IMR-90 (cell line): ENCODE data around the gene DUSP28. TPM values are rescaled to one million over a fixed set of nuclear protein-coding genes. Genes with fewer than 3 reads are reported as not detected.
A peak's percentile ranks its signal among the peaks of the same experiment; 100 is the strongest.

ENCODE experiments used
- ATAC-seq: fragments of 200-7000 bp; cut with Tn5 transposase; 2 replicates; pipeline ENCODE4 v1.9.1; 2020; ENCODE audit warnings: low read depth, mild to moderate bottlenecking, moderate library complexity
- BruUV-seq: library from RNA; stranded (reverse); fragments of 400-500 nt; replicated peaks from 2 replicates; lab custom pipeline; 2021; lab: Mats Ljungman, UMichigan
- CTCF ChIA-PET: fragments of 300-600 bp; formaldehyde crosslinking; extraction: SDS; loops from one replicate; lab custom pipeline; 2021; ENCODE audit warnings: antibody characterized with exemption; lab: Yijun Ruan, JAX
- POLR2A ChIA-PET: fragments of 300-600 bp; sonication (Branson Sonifier 250); formaldehyde crosslinking; loops from one replicate; lab custom pipeline; 2022; ENCODE audit warnings: antibody characterized with exemption; ENCODE audit not compliant: unreplicated experiment; lab: Charles Lee
- DNase-seq: peaks from one replicate; pipeline ENCODE4 v3.0.0; 2013
- H2AFZ ChIP-seq: replicated peaks from 2 replicates; pipeline ENCODE3; 2013; ENCODE audit warnings: low read length, mild to moderate bottlenecking; ENCODE audit not compliant: poor library complexity
- H2AK5ac ChIP-seq: 2 replicates; pipeline ENCODE4 v1.6.1; 2013; ENCODE audit warnings: low read depth, low read length, inconsistent platforms
- H2AK9ac ChIP-seq: replicated peaks from 2 replicates; pipeline ENCODE3; 2013; ENCODE audit warnings: mild to moderate bottlenecking, low read depth, low read length, moderate library complexity; ENCODE audit not compliant: poor library complexity
- H2BK120ac ChIP-seq: 2 replicates; pipeline ENCODE4 v1.6.1; 2013; ENCODE audit warnings: low read depth, low read length, inconsistent platforms
- H2BK15ac ChIP-seq: 3 replicates; pipeline ENCODE4 v1.6.1; 2013; ENCODE audit warnings: low read depth, low read length, inconsistent platforms
- H2BK20ac ChIP-seq: 2 replicates; pipeline ENCODE4 v1.6.1; 2013; ENCODE audit warnings: low read depth, mild to moderate bottlenecking, inconsistent platforms, low read length, moderate library complexity
- H2BK5ac ChIP-seq: 2 replicates; pipeline ENCODE4 v1.6.1; 2013; ENCODE audit warnings: mild to moderate bottlenecking, low read depth, low read length, inconsistent platforms; ENCODE audit not compliant: poor library complexity, severe bottlenecking
- H3K14ac ChIP-seq: replicated peaks from 2 replicates; pipeline ENCODE4 v1.6.1; 2013; ENCODE audit warnings: low read depth, low read length, inconsistent platforms
- H3K18ac ChIP-seq: 2 replicates; pipeline ENCODE4 v1.6.1; 2013; ENCODE audit warnings: low read depth, low read length, control low read depth
- H3K23ac ChIP-seq: 2 replicates; pipeline ENCODE4 v1.6.1; 2013; ENCODE audit warnings: low read depth, low read length, inconsistent platforms
- H3K27ac ChIP-seq: 2 replicates; pipeline ENCODE4 v1.5.1; 2013; ENCODE audit warnings: mild to moderate bottlenecking, control low read depth, low read length; ENCODE audit not compliant: insufficient read depth
- H3K27me3 ChIP-seq: 2 replicates; pipeline ENCODE4 v1.6.1; 2013; ENCODE audit warnings: low read length; ENCODE audit not compliant: control insufficient read depth, insufficient read depth
- H3K36me3 ChIP-seq: 2 replicates; pipeline ENCODE4 v1.6.1; 2013; ENCODE audit warnings: low read length, mixed read lengths; ENCODE audit not compliant: control insufficient read depth, insufficient read depth
- H3K4ac ChIP-seq: 2 replicates; pipeline ENCODE4 v1.6.1; 2013; ENCODE audit warnings: low read depth, low read length, inconsistent platforms
- H3K4me1 ChIP-seq: 2 replicates; pipeline ENCODE4 v1.6.1; 2013; ENCODE audit warnings: low read length, mixed read lengths; ENCODE audit not compliant: control insufficient read depth, insufficient read depth
- H3K4me2 ChIP-seq: 2 replicates; pipeline ENCODE4 v1.6.1; 2013; ENCODE audit warnings: low read depth, mild to moderate bottlenecking, control low read depth, low read length, moderate library complexity
- H3K4me3 ChIP-seq: 2 replicates; pipeline ENCODE4 v1.5.1; 2013; ENCODE audit warnings: low read depth, mild to moderate bottlenecking, control low read depth, low read length, moderate library complexity; ENCODE audit not compliant: insufficient read depth
- H3K56ac ChIP-seq: 2 replicates; pipeline ENCODE4 v1.6.1; 2013; ENCODE audit warnings: low read length, inconsistent platforms; ENCODE audit not compliant: insufficient read depth; ENCODE audit errors: extremely low read depth
- H3K79me1 ChIP-seq, 2 experiments: 2 replicates each; pipeline ENCODE4 v1.6.1; 2013; ENCODE audit warnings: low read length in 2 of 2, inconsistent platforms in 1 of 2, low read depth in 1 of 2
- H3K9ac ChIP-seq: 2 replicates; pipeline ENCODE4 v1.6.1; 2013; ENCODE audit warnings: low read depth, low read length, control low read depth
- H3K9me1 ChIP-seq: 2 replicates; pipeline ENCODE4 v1.6.1; 2013; ENCODE audit warnings: low read length, inconsistent platforms; ENCODE audit not compliant: insufficient read depth
- H3K9me3 ChIP-seq: 2 replicates; pipeline ENCODE4 v1.6.1; 2013; ENCODE audit warnings: low read length; ENCODE audit not compliant: control insufficient read depth, insufficient read depth
- H4K20me1 ChIP-seq: 2 replicates; pipeline ENCODE4 v1.6.1; 2013; ENCODE audit warnings: low read length, inconsistent platforms; ENCODE audit not compliant: insufficient read depth
- H4K5ac ChIP-seq: 2 replicates; pipeline ENCODE4 v1.6.1; 2013; ENCODE audit warnings: mild to moderate bottlenecking, low read depth, low read length, control low read depth
- H4K8ac ChIP-seq, 2 experiments: 2 replicates each; pipeline ENCODE4 v1.6.1; 2013; ENCODE audit warnings: low read depth in 2 of 2, low read length in 2 of 2, control low read depth in 1 of 2, inconsistent platforms in 1 of 2
- H4K91ac ChIP-seq: 2 replicates; pipeline ENCODE4 v1.6.1; 2013; ENCODE audit warnings: low read depth, low read length, inconsistent platforms; ENCODE audit not compliant: insufficient read depth
- BHLHE40 ChIP-seq: fragments of 150-350 bp; IDR thresholded peaks from 2 replicates; pipeline ENCODE4 v1.6.1; 2016; ENCODE audit warnings: mild to moderate bottlenecking, low read depth, low read length
- CHD1 ChIP-seq: IDR thresholded peaks from 2 replicates; pipeline ENCODE4 v1.6.1; 2012; ENCODE audit warnings: low read depth, low read length, improper control_type of control experiment
- FOS ChIP-seq: fragments of 150-350 bp; IDR thresholded peaks from 2 replicates; pipeline ENCODE4 v1.6.1; 2016; ENCODE audit warnings: low read depth, low read length
- MAFK ChIP-seq: IDR thresholded peaks from 2 replicates; pipeline ENCODE4 v1.6.1; 2012; ENCODE audit warnings: low read depth, low read length, improper control_type of control experiment
- POLR2A ChIP-seq: IDR thresholded peaks from 2 replicates; pipeline ENCODE4 v1.6.1; 2012; ENCODE audit warnings: mild to moderate bottlenecking, low read depth, low read length
- SMC3 ChIP-seq: fragments of 150-350 bp; IDR thresholded peaks from 2 replicates; pipeline ENCODE4 v1.6.1; 2016; ENCODE audit warnings: low read depth, mild to moderate bottlenecking, antibody characterized with exemption, low read length, moderate library complexity
- WGBS, 2 experiments: methylation state at CpG; one replicate each; pipeline versions ENCODE4 v1.1.5 to v1.1.7; 2013; ENCODE audit warnings: missing lambda C conversion rate in 2 of 2; ENCODE audit not compliant: insufficient read length in 1 of 2; ENCODE audit errors: extremely low coverage in 2 of 2; 5-methylcytosine and 5-hydroxymethylcytosine counted together
- dilution Hi-C: fragments of 300-500 bp; cut with HindIII; formaldehyde crosslinking; loops from one replicate; pipeline ENCODE4 v1.14.3; 2018; ENCODE audit warnings: low sequenced_read_pairs; ENCODE audit not compliant: unreplicated experiment
- in situ Hi-C: fragments of 300-500 bp; cut with MboI; formaldehyde crosslinking; loops from 3 replicates; pipeline ENCODE4 v1.14.3; 2019; ENCODE audit warnings: low sequenced_read_pairs, inconsistent platforms, mixed read lengths
- intact Hi-C: fragments of 100-400 bp; cut with micrococcal nuclease; formaldehyde crosslinking; loops from 2 replicates; pipeline ENCODE4 v1.10.0; 2022
- polyA plus RNA-seq, 3 experiments: library from polyadenylated mRNA; depleted of rRNA; stranded (reverse); fragments of >200 nt; gene quantifications; 2 replicates each; pipeline ENCODE4 v1.2.3, GENCODE V29; 2012; ENCODE audit warnings: low replicate concordance in 1 of 3
- total RNA-seq: library from RNA; depleted of rRNA; stranded (reverse); fragments of >200 nt; gene quantifications from 2 replicates; pipeline ENCODE4 v1.2.3, GENCODE V29; 2012
- TF ChIP-seq, protein P1 (sequence below): conservative IDR thresholded peaks from 2 replicates; pipeline ENCODE4 v1.5.1; 2012; ENCODE audit warnings: mild to moderate bottlenecking, low read depth, low read length, improper control_type of control experiment
- TF ChIP-seq, protein P2 (sequence below): fragments of 150-350 bp; IDR thresholded peaks from 2 replicates; pipeline ENCODE4 v1.6.1; 2017; ENCODE audit warnings: mild to moderate bottlenecking, antibody characterized with exemption, low read length, low read depth

The DUSP28 gene
- total and polyA plus RNA-seq, 2 of the 4 experiments (the other 2 are of a cell fraction), result 1.1 to 3.3 TPM

DNA sequence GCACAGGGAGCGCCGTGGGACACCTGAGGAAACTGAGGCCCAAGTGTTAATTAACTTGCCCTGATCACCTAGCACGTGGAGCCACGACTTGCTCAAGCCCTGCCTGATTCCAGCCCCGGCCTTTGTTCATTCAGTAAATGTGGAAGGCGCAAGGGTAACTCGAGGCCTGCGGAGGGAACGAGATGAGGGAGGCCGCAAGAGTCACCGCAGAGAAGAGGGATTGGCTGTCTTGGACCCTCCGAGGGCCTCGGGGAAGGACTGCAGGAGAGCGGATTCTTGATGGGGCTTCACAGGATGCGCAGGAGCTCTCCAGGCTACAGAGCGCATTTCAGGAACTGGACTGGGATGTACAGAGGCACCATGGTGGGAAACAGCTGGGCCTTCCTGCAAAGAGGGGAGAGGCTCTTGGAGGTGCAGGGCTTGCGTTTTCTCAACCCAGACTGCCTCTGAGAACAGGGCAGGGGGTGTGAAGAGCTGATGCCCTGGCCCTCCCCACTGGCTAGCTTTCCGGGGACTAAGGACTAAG is 1.9 kb upstream of the DUSP28 start:
- Histone ChIP-seq H3K23ac (no peak overlapping the region), H3K9ac (no peak overlapping the region), H3K36me3 (peaks cover 4% of the 10 kb centered on the region), H3K9me1 (peaks cover 20% of the 10 kb centered on the region), H2AK5ac (no peak overlapping the region; the same call in 1 of the 2 replicates), H3K56ac (no peak overlapping the region), H4K20me1 (peaks cover 26% of the 10 kb centered on the region), H3K4me1 (peaks cover 5% of the 10 kb centered on the region), H3K9me3 (no peaks in the 10 kb centered on the region), H4K8ac (peak overlapping the region in 1 of 2 experiments; percentile 38; a peak in 1 of 4 replicates), H3K18ac (no peak overlapping the region), H2BK15ac (no peak overlapping the region), H3K14ac (no peak overlapping the region), H2AK9ac (no peak overlapping the region), H3K4me3 (peak overlapping the region; percentile 26; the same call in 1 of the 2 replicates), H2BK20ac (no peak overlapping the region), H4K5ac (no peak overlapping the region), H3K27ac (no peak overlapping the region), H3K4me2 (peak overlapping the region; percentile 51), H2BK120ac (no peak overlapping the region), H4K91ac (no peak overlapping the region), H2BK5ac (no peak overlapping the region), H3K4ac (no peak overlapping the region), H3K27me3 (no peaks in the 10 kb centered on the region), H2AFZ (peak overlapping the region; percentile 80), H3K79me1 (peaks cover 35 to 61% of the 10 kb centered on the region in 2 experiments)
- in situ Hi-C loops (no loop called here), dilution Hi-C loops (no loop called here), intact Hi-C loops (no loop called here)
- 66% methylated on average over 9 of the region's 18 CpGs; no CpG with 5 or more reads in 1 of the 2 experiments for WGBS, 2 experiments
- DNase-seq, result no peak
- ChIA-PET CTCF (no interaction called here), POLR2A (no interaction called here)
- TF ChIP-seq POLR2A, result no peak
- TF ChIP-seq, protein P1, sequence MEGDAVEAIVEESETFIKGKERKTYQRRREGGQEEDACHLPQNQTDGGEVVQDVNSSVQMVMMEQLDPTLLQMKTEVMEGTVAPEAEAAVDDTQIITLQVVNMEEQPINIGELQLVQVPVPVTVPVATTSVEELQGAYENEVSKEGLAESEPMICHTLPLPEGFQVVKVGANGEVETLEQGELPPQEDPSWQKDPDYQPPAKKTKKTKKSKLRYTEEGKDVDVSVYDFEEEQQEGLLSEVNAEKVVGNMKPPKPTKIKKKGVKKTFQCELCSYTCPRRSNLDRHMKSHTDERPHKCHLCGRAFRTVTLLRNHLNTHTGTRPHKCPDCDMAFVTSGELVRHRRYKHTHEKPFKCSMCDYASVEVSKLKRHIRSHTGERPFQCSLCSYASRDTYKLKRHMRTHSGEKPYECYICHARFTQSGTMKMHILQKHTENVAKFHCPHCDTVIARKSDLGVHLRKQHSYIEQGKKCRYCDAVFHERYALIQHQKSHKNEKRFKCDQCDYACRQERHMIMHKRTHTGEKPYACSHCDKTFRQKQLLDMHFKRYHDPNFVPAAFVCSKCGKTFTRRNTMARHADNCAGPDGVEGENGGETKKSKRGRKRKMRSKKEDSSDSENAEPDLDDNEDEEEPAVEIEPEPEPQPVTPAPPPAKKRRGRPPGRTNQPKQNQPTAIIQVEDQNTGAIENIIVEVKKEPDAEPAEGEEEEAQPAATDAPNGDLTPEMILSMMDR, result no peak
- no peak for TF ChIP-seq FOS
- no peak for TF ChIP-seq CHD1
- TF ChIP-seq SMC3, result no peak
- no peak for TF ChIP-seq BHLHE40
- TF ChIP-seq, protein P2, sequence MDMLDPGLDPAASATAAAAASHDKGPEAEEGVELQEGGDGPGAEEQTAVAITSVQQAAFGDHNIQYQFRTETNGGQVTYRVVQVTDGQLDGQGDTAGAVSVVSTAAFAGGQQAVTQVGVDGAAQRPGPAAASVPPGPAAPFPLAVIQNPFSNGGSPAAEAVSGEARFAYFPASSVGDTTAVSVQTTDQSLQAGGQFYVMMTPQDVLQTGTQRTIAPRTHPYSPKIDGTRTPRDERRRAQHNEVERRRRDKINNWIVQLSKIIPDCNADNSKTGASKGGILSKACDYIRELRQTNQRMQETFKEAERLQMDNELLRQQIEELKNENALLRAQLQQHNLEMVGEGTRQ, result no peak
- no peak for TF ChIP-seq MAFK
- no TSS peak for BruUV-seq
- ATAC-seq, result no peak
